A549 treated with dexamethasone at 1 μM for 4 hours (cell line): Measurements from ENCODE around the gene C2CD4D. TPM values are rescaled to one million over a fixed set of nuclear protein-coding genes. Genes with fewer than 3 reads are reported as not detected.

Experiments
- total RNA-seq: library from RNA; stranded (reverse); fragments of 200-300 nt; extraction: Qiagen RNA extraction; gene quantifications from 5 replicates; pipeline ENCODE4 v1.2.3, GENCODE V29; 2022

C2CD4D gene
- total RNA-seq, result not detected in 5 replicates

GRCh38 chr1:151839457-151840403 is at the start of gene C2CD4D:
C2CD4D (minus strand) TSS chr1:151839820; CDS start chr1:151838989, 831 bp downstream.

GRCh38 chr1:151853411-151853943 is 13.9 kb upstream of the C2CD4D start, which contains the start of gene THEM5:
THEM5 (minus strand) TSS chr1:151853712; CDS start chr1:151853565, 147 bp downstream.

GRCh38 chr1:151831605-151832004 is 8.0 kb downstream of the C2CD4D start, which contains the start of gene RORC:
RORC (minus strand) TSS chr1:151831802; CDS start chr1:151831764, 38 bp downstream.

GRCh38 chr1:151805066-151805820 is 34.4 kb downstream of the C2CD4D start, which contains the start of gene LINGO4:
LINGO4 (minus strand) TSS chr1:151805419; CDS start chr1:151802704, 2,715 bp downstream.

GRCh38 chr1:151790071-151790939 is 49.3 kb downstream of the C2CD4D start, which contains the start of gene TDRKH:
TDRKH (minus strand) TSS chr1:151790500; CDS start chr1:151783022, 7,478 bp downstream.

Other genes starting within 250 kb of the C2CD4D start
- gene SNX27, start 227.8 kb downstream of the C2CD4D start, total RNA-seq, result 10.1 to 11.7 TPM (median 11.1 TPM) in 5 replicates
- gene CELF3, start 123.0 kb downstream of the C2CD4D start, total RNA-seq, result 0.03 TPM in 1 of 5 replicates, not detected in the others
- gene RIIAD1, start 118.3 kb downstream of the C2CD4D start, total RNA-seq, result not detected in 5 replicates
- 76.8 to 90.6 TPM (median 85.1 TPM) in 5 replicates for gene MRPL9, start 76.3 kb downstream of the C2CD4D start, total RNA-seq
- gene TDRKH, start 49.3 kb downstream of the C2CD4D start, total RNA-seq, result 4.7 to 6.1 TPM (median 5.7 TPM) in 5 replicates
- not detected in 5 replicates for gene LINGO4, start 34.4 kb downstream of the C2CD4D start, total RNA-seq
- 0.03 to 0.08 TPM (median 0.04 TPM) in 4 of 5 replicates, not detected in the other for gene RORC, start 8.0 kb downstream of the C2CD4D start, total RNA-seq
- not detected in 5 replicates for gene THEM5, start 13.9 kb upstream of the C2CD4D start, total RNA-seq
- 13.2 to 14.3 TPM (median 13.6 TPM) in 5 replicates for gene THEM4, start 69.7 kb upstream of the C2CD4D start, total RNA-seq
- gene S100A10, start 154.0 kb upstream of the C2CD4D start, total RNA-seq, result 2,531 to 3,155 TPM (median 2,621 TPM) in 5 replicates
- gene S100A11, start 197.2 kb upstream of the C2CD4D start, total RNA-seq, result 1,800 to 1,985 TPM (median 1,837 TPM) in 5 replicates
- gene TCHHL1, start 249.2 kb upstream of the C2CD4D start, total RNA-seq, result not detected in 5 replicates